Astrocyte of the cerebellum (primary cell): ENCODE results near the gene RIIAD1.
"Not testable (repeated sequence)": the region's sequence is repeated elsewhere in the genome, so short reads cannot be mapped to it uniquely, and the experiment has no call there.

Experiments
- DNase-seq: peaks from one replicate; pipeline ENCODE4 v3.0.0-alpha.2; 2011; ENCODE audit warnings: low read depth
- H3K4me3 ChIP-seq: 2 replicates; pipeline ENCODE4 v1.5.1; 2011; ENCODE audit warnings: mild to moderate bottlenecking, low read depth, low read length, moderate library complexity
- in situ Hi-C: cut with HindIII; loops from 2 replicates; pipeline ENCODE4 v1.10.0; 2017; ENCODE audit warnings: low sequenced_read_pairs
- TF ChIP-seq, protein P1 (sequence below): IDR thresholded peaks from 2 replicates; pipeline ENCODE4 v1.5.1; 2012; ENCODE audit warnings: low read length, low read depth, moderate library complexity, mild to moderate bottlenecking; ENCODE audit errors: missing control alignments

The RIIAD1 gene

GRCh38 chr1:151729157-151729965, 8.0 kb downstream of the RIIAD1 start:
- TF ChIP-seq, protein P1, sequence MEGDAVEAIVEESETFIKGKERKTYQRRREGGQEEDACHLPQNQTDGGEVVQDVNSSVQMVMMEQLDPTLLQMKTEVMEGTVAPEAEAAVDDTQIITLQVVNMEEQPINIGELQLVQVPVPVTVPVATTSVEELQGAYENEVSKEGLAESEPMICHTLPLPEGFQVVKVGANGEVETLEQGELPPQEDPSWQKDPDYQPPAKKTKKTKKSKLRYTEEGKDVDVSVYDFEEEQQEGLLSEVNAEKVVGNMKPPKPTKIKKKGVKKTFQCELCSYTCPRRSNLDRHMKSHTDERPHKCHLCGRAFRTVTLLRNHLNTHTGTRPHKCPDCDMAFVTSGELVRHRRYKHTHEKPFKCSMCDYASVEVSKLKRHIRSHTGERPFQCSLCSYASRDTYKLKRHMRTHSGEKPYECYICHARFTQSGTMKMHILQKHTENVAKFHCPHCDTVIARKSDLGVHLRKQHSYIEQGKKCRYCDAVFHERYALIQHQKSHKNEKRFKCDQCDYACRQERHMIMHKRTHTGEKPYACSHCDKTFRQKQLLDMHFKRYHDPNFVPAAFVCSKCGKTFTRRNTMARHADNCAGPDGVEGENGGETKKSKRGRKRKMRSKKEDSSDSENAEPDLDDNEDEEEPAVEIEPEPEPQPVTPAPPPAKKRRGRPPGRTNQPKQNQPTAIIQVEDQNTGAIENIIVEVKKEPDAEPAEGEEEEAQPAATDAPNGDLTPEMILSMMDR = no peak
- DNase-seq = no peak
- H3K4me3 ChIP-seq = no peak overlapping the region
- in situ Hi-C loops = loop anchor here (5.0 kb wide), 2 partner anchors 42 to 137 kb away; no protein-coding TSS in a partner anchor

DNA sequence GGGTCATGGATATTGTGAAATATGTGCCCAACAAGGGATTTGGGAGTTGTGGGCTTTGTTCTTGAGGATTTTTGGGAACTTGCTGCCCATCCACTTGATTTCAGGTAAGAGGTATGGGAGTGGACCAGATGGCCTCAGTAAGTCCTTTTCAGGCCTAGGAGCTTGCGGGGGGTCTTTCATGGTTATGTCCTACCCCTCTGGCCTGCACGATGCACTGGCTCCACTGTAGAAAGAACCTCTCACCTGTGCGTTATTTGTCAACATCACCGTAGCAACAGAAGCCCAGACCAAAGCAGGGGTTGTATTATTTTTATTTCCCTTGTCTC, 8.6 kb downstream of the RIIAD1 start:
- TF ChIP-seq, protein P1 = no peak
- DNase-seq = no peak
- H3K4me3 ChIP-seq = no peak overlapping the region
- in situ Hi-C loops = loop anchor here (5.0 kb wide), 2 partner anchors 43 to 138 kb away; no protein-coding TSS in a partner anchor

DNA sequence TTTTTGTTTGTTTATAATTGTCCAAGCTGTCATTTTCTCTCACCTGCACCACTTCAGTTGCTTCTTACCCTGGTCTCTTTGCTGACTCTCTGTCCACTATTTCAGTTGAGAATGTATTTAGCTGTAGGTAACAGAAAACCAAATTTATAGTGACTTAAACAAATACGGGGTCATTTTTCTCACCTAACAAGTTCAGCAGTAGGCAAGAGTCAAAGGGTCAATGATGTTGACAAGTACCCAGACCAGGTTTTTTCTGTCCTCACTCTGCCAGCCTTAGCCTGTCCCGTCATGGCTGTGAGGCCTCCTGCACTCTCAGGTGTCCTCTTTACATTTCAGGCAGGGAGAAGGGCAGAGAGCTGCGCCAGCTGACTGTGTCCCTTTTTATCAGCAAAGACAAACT, 11.8 kb downstream of the RIIAD1 start:
- no peak overlapping the region for H3K4me3 ChIP-seq
- in situ Hi-C loops = no loop called here
- TF ChIP-seq, protein P1 = no peak
- no peak for DNase-seq

- DNase-seq, in situ Hi-C loops, H3K4me3 ChIP-seq: not testable (repeated sequence)
Observed at GRCh38 chr1:151733995-151734394, 12.7 kb downstream of the RIIAD1 start.

- no peak for DNase-seq
- in situ Hi-C loops = no loop called here
- TF ChIP-seq, protein P1 = no peak
- no peak overlapping the region for H3K4me3 ChIP-seq
Observed at GRCh38 chr1:151737026-151737425, 15.7 kb downstream of the RIIAD1 start.

DNA sequence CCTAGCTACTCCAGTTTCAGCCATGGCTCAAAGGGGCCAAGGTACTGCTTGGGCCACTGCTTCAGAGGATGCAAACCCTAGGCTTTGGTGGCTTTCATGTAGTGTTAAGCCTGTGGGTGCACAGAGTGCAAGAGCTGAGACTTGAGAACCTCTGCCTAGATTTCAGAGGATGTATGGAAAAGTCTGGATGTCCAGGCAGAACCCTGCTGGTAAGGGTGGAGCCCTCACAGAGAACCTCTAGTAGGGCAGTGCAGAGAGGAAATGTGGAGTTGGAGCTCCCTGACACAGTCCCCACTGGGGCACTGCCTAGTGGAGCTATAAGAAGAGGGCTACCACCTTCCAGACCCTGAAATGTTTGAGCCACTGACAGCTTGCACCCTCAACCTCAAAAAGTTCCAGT, 16.2 kb downstream of the RIIAD1 start:
- TF ChIP-seq, protein P1 = no peak
- no peak overlapping the region for H3K4me3 ChIP-seq
- no peak for DNase-seq
- in situ Hi-C loops = no loop called here

DNA sequence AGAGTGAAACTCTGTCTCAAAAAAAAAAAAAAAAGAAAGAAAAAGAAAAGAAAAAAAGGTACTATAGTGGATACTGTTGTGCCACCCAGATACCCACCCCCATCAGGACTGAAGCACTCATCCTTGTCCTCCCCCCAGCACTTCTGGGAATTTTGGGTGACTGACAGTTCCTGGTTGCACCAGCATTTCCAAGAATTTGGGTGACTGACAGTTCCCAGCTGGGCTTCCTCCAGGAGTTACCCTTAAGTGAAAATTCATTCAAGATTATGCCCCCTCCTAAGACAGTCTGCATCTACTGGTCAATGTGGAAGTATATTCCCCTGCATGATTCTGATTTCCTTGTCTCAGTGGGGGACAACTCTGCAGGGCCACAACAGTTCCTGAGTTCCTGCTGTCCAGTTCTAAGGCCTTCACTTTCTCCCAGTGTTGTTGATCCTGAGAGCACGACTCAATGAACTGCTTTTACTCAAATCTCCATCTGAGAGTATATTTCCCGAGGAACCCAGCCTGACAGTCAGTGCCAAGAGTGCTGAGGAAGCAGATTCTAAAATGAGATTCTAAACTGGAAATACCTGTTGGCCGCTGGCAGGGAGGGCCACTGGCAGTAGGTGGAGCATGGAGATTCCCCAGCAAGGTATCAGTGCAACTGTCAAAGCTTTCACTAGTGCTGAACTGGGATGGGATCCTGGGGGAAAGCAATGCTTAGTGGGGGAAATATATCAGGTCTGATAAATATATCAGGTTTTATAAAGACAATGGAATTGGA, 18.5 kb downstream of the RIIAD1 start:
- no peak for DNase-seq
- no peak overlapping the region for H3K4me3 ChIP-seq
- in situ Hi-C loops = no loop called here
- TF ChIP-seq, protein P1 = no peak
